Esophagus squamous epithelium (tissue), 4 donors: ENCODE measurements around the gene INMT.

ENCODE experiments used
- POLR2A ChIP-seq, 4 donors: fragments of 450-650 bp; IDR thresholded peaks; one replicate each; pipeline ENCODE4 v1.6.1; 2017; ENCODE audit warnings: antibody characterized with exemption in 4 of 4, mild to moderate bottlenecking in 4 of 4, moderate library complexity in 3 of 4
- TF ChIP-seq, protein P1 (sequence below), 6 experiments: fragments of 450-650 bp in 4 of 6; fragments of 200-600 bp in 2 of 6; sonication (generic) in 2 of 6; IDR thresholded peaks; one replicate each; pipeline ENCODE4 v1.5.1; 2016 to 2019; ENCODE audit warnings: antibody characterized with exemption in 6 of 6, mild to moderate bottlenecking in 4 of 6, moderate library complexity in 4 of 6

DNA sequence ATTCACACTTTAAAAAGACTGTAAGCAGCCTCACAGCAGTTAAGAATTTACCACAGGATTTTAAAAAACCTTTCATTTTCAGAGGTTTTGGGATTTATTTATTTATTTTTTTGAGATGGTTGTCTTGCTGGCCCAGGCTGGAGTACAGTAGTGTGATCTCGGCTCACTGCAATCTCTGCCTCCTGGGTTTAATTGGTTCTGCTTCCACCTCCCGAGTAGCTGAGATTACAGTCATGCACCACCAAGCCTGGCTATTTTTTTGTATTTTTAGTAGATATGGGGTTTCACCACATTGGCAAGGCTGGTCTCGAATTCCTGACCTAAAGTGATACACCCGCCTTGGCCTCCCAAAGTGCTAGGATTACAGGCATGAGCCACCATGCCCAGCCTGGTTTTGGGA, 38.4 kb downstream of the INMT start:
- TF ChIP-seq, protein P1, sequence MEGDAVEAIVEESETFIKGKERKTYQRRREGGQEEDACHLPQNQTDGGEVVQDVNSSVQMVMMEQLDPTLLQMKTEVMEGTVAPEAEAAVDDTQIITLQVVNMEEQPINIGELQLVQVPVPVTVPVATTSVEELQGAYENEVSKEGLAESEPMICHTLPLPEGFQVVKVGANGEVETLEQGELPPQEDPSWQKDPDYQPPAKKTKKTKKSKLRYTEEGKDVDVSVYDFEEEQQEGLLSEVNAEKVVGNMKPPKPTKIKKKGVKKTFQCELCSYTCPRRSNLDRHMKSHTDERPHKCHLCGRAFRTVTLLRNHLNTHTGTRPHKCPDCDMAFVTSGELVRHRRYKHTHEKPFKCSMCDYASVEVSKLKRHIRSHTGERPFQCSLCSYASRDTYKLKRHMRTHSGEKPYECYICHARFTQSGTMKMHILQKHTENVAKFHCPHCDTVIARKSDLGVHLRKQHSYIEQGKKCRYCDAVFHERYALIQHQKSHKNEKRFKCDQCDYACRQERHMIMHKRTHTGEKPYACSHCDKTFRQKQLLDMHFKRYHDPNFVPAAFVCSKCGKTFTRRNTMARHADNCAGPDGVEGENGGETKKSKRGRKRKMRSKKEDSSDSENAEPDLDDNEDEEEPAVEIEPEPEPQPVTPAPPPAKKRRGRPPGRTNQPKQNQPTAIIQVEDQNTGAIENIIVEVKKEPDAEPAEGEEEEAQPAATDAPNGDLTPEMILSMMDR (IDR thresholded peaks at IDR 0.05), result no peak
- no peak for TF ChIP-seq POLR2A (IDR thresholded peaks at IDR 0.05)
